Prostate gland (tissue), 2 donors: ENCODE results near the gene EVA1A. TPM values are rescaled to one million over a fixed set of nuclear protein-coding genes. Genes with fewer than 3 reads are reported as not detected.
A peak's percentile ranks its signal among the peaks of the same experiment; 100 is the strongest.

Experiments used
- DNase-seq: peaks from one replicate; pipeline ENCODE4 v3.0.0-alpha.2; 2019; ENCODE audit warnings: low spot score
- H3K27ac ChIP-seq, 2 donors: fragments of 200-600 bp; sonication (generic); 2 replicates each; pipeline ENCODE4 v1.5.1; 2017 to 2019
- H3K27me3 ChIP-seq: fragments of 200-600 bp; sonication (generic); replicated peaks from 2 replicates; pipeline ENCODE4 v1.5.1; 2019; ENCODE audit not compliant: insufficient read depth
- H3K36me3 ChIP-seq, 2 donors: fragments of 200-600 bp; sonication (generic); 1 replicate in 1 of 2; 2 replicates in 1 of 2; pipeline versions ENCODE4 v1.5.1 to v1.8.1; 2017 to 2019
- H3K4me1 ChIP-seq: fragments of 200-600 bp; sonication (generic); replicated peaks from 2 replicates; pipeline ENCODE4 v1.5.1; 2019
- H3K4me3 ChIP-seq, 2 donors: fragments of 200-600 bp; sonication (generic); 2 replicates each; pipeline ENCODE4 v1.5.1; 2017 to 2019
- H3K9me3 ChIP-seq: fragments of 200-600 bp; sonication (generic); 2 replicates; pipeline ENCODE4 v1.5.1; 2017
- POLR2A ChIP-seq: fragments of 450-650 bp; IDR thresholded peaks from one replicate; pipeline ENCODE4 v1.6.1; 2016; ENCODE audit warnings: antibody characterized with exemption, mild to moderate bottlenecking
- POLR2AphosphoS5 ChIP-seq: sonication (generic); formaldehyde crosslinking; IDR thresholded peaks from one replicate; pipeline ENCODE4 v1.6.1; 2017; ENCODE audit warnings: antibody characterized with exemption
- WGBS: methylation state at CpG from one replicate; pipeline ENCODE4 v1.1.5; 2018; 5-methylcytosine and 5-hydroxymethylcytosine counted together
- intact Hi-C: fragments of 100-400 bp; cut with DNase I; formaldehyde crosslinking; loops from one replicate; pipeline ENCODE4 v1.14.2; 2022
- total RNA-seq, 2 donors: library from RNA; depleted of rRNA; stranded (reverse); fragments of >200 nt; gene quantifications; one replicate each; pipeline ENCODE4 v1.1.0, GENCODE V29; 2016
- TF ChIP-seq, protein P1 (sequence below), 4 experiments: fragments of 200-600 bp in 2 of 4; fragments of 450-650 bp in 2 of 4; sonication (generic) in 2 of 4; IDR thresholded peaks; 1 replicate in 3 of 4; 2 replicates in 1 of 4; pipeline ENCODE4 v1.5.1; 2016 to 2019; ENCODE audit warnings: antibody characterized with exemption in 4 of 4, mild to moderate bottlenecking in 2 of 4, moderate library complexity in 2 of 4

Gene EVA1A
- total RNA-seq, 2 donors from 2014 or later = 9.7 to 16.9 TPM

DNA sequence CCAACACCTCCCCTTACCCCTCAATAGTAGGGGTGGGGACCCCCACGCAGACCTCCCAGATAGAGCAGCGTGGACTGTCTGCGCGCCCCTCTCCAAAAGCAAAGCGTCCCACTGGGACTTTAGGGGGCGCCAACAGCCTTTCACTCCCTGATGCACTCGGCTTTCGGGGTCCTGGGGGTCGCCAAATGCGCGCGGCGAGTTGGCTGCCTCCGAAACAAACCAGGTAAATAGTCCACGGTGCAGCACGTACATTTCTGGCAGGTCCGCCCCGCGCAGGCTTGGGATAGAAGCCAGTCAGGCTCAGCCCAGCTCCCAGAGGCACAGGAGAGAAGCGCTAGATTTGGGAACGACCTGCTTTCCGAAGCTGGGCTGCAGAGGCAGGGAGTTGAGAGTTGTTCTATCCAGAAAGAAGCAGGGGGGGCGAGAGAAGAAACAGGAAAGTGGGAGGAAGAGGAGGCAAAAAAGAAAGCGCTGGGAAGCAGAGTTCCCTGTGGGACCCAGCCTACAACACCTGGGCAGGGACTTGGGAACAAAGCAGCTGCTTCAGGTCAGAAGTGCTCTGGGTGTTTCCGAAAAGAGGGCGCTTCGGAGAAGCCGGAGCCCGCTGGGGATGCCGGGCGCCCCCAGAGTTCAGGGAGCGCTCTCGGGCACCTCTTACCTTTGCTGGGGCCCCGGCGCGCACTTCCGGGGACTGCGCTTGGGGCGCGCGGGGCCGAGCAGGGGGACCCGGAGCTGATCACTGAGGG, 544 bp downstream of the EVA1A start:
- Histone ChIP-seq H3K36me3 (no peaks in the 10 kb centered on the region), H3K27me3 (no peaks in the 10 kb centered on the region), H3K4me1 (no peaks in the 10 kb centered on the region), H3K9me3 (no peaks in the 10 kb centered on the region), H3K4me3 (peak overlapping the region; percentile 27 to 46), H3K27ac (peak overlapping the region; percentile 5 to 37)
- intact Hi-C loops = no loop called here
- no peak for TF ChIP-seq POLR2AphosphoS5
- no peak for TF ChIP-seq POLR2A
- TF ChIP-seq, protein P1, sequence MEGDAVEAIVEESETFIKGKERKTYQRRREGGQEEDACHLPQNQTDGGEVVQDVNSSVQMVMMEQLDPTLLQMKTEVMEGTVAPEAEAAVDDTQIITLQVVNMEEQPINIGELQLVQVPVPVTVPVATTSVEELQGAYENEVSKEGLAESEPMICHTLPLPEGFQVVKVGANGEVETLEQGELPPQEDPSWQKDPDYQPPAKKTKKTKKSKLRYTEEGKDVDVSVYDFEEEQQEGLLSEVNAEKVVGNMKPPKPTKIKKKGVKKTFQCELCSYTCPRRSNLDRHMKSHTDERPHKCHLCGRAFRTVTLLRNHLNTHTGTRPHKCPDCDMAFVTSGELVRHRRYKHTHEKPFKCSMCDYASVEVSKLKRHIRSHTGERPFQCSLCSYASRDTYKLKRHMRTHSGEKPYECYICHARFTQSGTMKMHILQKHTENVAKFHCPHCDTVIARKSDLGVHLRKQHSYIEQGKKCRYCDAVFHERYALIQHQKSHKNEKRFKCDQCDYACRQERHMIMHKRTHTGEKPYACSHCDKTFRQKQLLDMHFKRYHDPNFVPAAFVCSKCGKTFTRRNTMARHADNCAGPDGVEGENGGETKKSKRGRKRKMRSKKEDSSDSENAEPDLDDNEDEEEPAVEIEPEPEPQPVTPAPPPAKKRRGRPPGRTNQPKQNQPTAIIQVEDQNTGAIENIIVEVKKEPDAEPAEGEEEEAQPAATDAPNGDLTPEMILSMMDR (IDR thresholded peaks at IDR 0.05) = peak in 2 of 4 experiments; percentile 25 to 37
- DNase-seq = peak; percentile 16
- WGBS = under 1% methylated on average over 36 of the region's 43 CpGs

DNA sequence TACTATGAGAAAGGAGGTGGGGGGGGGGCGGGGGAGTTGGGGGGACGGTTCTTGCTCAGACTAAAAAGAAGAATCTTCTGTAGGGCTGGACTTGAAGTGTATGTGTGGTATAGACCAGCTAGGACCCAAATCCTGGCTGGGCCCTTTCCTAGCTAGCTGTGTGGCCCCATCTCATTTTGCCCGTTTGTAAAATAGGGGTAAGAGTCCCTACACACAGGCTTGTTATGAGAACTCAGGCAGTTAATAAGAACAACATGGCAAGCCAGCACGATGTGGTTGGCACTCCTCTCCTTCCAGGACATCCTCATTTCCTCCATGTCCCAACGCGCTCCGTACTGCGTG, 1.1 kb downstream of the EVA1A start:
- H3K27ac ChIP-seq = no peak overlapping the region

DNA sequence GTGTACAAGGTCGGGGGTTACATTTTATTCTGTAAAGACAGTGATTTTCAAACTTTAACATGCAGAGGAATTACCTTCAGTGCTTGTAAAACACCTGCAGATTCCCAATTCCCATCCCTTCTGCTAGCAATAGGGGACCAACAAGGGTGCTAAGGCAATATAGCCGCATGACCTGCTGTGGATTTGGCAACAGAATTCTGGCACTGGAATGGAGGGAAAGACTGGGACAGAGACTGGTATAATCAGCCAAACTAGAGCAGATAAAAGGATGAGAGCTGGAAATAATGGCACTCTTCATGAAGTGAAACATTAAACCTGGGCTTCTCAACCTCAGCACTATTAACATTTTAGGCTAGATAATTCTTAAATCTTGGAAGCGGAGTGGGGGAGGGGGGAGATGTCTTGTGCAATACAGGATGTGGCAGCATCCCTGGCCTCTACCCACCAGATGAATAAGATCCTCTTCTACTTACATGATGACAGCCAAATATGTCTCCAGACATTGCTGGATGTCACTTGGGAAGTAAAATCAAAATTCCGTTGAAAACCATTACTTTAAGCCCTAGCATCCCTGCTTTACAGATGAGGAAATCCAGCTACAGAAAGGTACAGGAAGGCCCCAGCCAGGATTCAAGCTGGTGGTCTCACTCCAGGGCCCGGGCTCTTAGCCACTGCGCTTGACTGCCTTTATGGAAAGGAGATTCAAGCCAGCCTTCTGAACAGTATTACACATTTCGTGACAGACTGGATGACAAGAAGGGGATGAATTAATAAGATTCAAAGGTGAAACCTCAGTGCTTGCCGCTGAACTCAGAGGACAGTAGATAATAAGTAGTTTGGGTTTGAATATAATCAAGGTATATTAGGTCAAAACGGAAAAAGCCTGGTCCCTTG, 1.7 kb downstream of the EVA1A start:
- Histone ChIP-seq H3K9me3 (no peaks in the 10 kb centered on the region), H3K36me3 (no peaks in the 10 kb centered on the region), H3K27me3 (no peaks in the 10 kb centered on the region), H3K4me1 (no peaks in the 10 kb centered on the region), H3K4me3 (no peak overlapping the region), H3K27ac (no peak overlapping the region)
- 83% methylated on average over 9 of the region's 9 CpGs for WGBS
- intact Hi-C loops = no loop called here
- DNase-seq = no peak
- no peak for TF ChIP-seq POLR2AphosphoS5
- TF ChIP-seq, protein P1 (IDR thresholded peaks at IDR 0.05) = no peak
- no peak for TF ChIP-seq POLR2A

More for the DNA sequence above, 1.1 kb downstream of the EVA1A start:
- no peak for TF ChIP-seq POLR2AphosphoS5
- TF ChIP-seq, protein P1 (IDR thresholded peaks at IDR 0.05) = no peak
- TF ChIP-seq POLR2A = no peak
- Histone ChIP-seq H3K36me3 (no peaks in the 10 kb centered on the region), H3K4me1 (no peaks in the 10 kb centered on the region), H3K9me3 (no peaks in the 10 kb centered on the region), H3K4me3 (peak overlapping the region in 1 of 2 donors; percentile 46), H3K27me3 (no peaks in the 10 kb centered on the region)
- DNase-seq = no peak
- intact Hi-C loops = no loop called here
- 17% methylated on average over 8 of the region's 8 CpGs for WGBS

DNA sequence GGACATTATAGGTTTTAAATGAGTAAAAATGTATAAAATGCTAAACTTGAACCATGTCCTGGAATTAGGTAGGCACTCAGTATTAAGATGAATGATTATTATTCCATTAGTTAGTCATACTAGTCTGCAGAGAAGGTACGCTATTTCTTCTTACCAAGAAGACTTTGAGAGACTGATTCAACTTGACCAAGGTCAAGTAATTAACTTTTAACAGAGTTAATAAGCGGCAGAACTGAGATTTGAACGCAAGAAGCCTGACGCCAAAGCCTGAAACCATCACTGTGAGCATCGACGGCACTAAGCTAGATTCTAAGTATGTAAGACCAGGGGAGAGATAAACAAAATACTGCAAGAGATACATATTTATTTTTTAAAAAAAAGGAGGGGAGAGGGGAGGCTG, 2.6 kb downstream of the EVA1A start:
- no peak overlapping the region for H3K4me3 ChIP-seq
- no peaks in the 10 kb centered on the region for H3K4me1 ChIP-seq
- H3K9me3 ChIP-seq = no peaks in the 10 kb centered on the region
- intact Hi-C loops = no loop called here
- no peak for TF ChIP-seq POLR2AphosphoS5
- no peak for TF ChIP-seq POLR2A
- TF ChIP-seq, protein P1 (IDR thresholded peaks at IDR 0.05) = no peak
- no peaks in the 10 kb centered on the region for H3K27me3 ChIP-seq
- H3K27ac ChIP-seq = no peak overlapping the region
- DNase-seq = no peak
- whole genome bisulfite sequencing = 94% methylated on average over 6 of the region's 6 CpGs
- no peaks in the 10 kb centered on the region for H3K36me3 ChIP-seq
